Measurements from ENCODE around the gene RXRA. TPM values are rescaled to one million over a fixed set of nuclear protein-coding genes. Genes with fewer than 3 reads are reported as not detected.
A peak's percentile ranks its signal among the peaks of the same experiment; 100 is the strongest.

The RXRA gene
- total and polyA plus RNA-seq, 4 donors, result 41.5 to 116 (median 74.1) TPM

GRCh38 chr9:134420974-134421432 is 94.7 kb downstream of the RXRA start:
- Histone ChIP-seq H3K4me1 (ENCODE audit: control insufficient read depth in 4 of 4, insufficient read depth in 4 of 4, low read length in 3 of 4) (peaks cover 5 to 88% (median 53%) of the 10 kb centered on the region in 4 donors), H3K4me3 (ENCODE audit: low read depth in 1 of 3, low read length in 3 of 3) (no peak overlapping the region), H3K9ac (ENCODE audit: low read depth in 1 of 2, low read length in 2 of 2) (no peak overlapping the region), H3K36me3 (ENCODE audit: control insufficient read depth in 4 of 4, insufficient read depth in 3 of 4, low read depth in 1 of 4, low read length in 3 of 4) (peaks cover 26 to 55% (median 41%) of the 10 kb centered on the region in 4 donors), H3K27me3 (ENCODE audit: control insufficient read depth in 4 of 4, insufficient read depth in 4 of 4, low read length in 3 of 4) (no peaks in the 10 kb centered on the region), H3K27ac (ENCODE audit: low read depth in 1 of 2, low read length in 2 of 2) (peak overlapping the region in 1 of 2 donors; percentile 19), H3K9me3 (ENCODE audit: control insufficient read depth in 4 of 4, low read length in 3 of 4) (no peaks in the 10 kb centered on the region)
- 88% methylated on average over 10 of the region's 10 CpGs for WGBS
- DNase-seq (ENCODE audit: low spot score), result no peak
- no peak for TF ChIP-seq HNF4G (IDR thresholded peaks at IDR 0.05)
- TF ChIP-seq, protein P1, sequence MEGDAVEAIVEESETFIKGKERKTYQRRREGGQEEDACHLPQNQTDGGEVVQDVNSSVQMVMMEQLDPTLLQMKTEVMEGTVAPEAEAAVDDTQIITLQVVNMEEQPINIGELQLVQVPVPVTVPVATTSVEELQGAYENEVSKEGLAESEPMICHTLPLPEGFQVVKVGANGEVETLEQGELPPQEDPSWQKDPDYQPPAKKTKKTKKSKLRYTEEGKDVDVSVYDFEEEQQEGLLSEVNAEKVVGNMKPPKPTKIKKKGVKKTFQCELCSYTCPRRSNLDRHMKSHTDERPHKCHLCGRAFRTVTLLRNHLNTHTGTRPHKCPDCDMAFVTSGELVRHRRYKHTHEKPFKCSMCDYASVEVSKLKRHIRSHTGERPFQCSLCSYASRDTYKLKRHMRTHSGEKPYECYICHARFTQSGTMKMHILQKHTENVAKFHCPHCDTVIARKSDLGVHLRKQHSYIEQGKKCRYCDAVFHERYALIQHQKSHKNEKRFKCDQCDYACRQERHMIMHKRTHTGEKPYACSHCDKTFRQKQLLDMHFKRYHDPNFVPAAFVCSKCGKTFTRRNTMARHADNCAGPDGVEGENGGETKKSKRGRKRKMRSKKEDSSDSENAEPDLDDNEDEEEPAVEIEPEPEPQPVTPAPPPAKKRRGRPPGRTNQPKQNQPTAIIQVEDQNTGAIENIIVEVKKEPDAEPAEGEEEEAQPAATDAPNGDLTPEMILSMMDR (IDR thresholded peaks at IDR 0.05; ENCODE audit: low read depth, low read length, missing input control), result no peak
- TF ChIP-seq FOXA1 (IDR thresholded peaks at IDR 0.05), result no peak
- no peak for TF ChIP-seq REST (IDR thresholded peaks at IDR 0.05)
- no peak for TF ChIP-seq MAX (IDR thresholded peaks at IDR 0.05)
- no peak for TF ChIP-seq TAF1 (conservative IDR thresholded peaks at IDR 0.05)
- no peak for TF ChIP-seq HNF4A (conservative IDR thresholded peaks at IDR 0.05)
- TF ChIP-seq RXRA (IDR thresholded peaks at IDR 0.05), result no peak
- TF ChIP-seq FOXA2 (IDR thresholded peaks at IDR 0.05), result no peak
- no peak for TF ChIP-seq SP1 (IDR thresholded peaks at IDR 0.05)

GRCh38 chr9:134421888-134422287 is 95.6 kb downstream of the RXRA start:
- Histone ChIP-seq H3K27me3 (ENCODE audit: control insufficient read depth in 4 of 4, insufficient read depth in 4 of 4, low read length in 3 of 4) (no peaks in the 10 kb centered on the region), H3K9me3 (ENCODE audit: control insufficient read depth in 4 of 4, low read length in 3 of 4) (no peaks in the 10 kb centered on the region), H3K9ac (ENCODE audit: low read depth in 1 of 2, low read length in 2 of 2) (no peak overlapping the region), H3K27ac (ENCODE audit: low read depth in 1 of 2, low read length in 2 of 2) (peak overlapping the region in 1 of 2 donors; percentile 19), H3K4me3 (ENCODE audit: low read depth in 1 of 3, low read length in 3 of 3) (no peak overlapping the region), H3K36me3 (ENCODE audit: control insufficient read depth in 4 of 4, insufficient read depth in 3 of 4, low read depth in 1 of 4, low read length in 3 of 4) (peaks cover 30 to 57% (median 41%) of the 10 kb centered on the region in 4 donors), H3K4me1 (ENCODE audit: control insufficient read depth in 4 of 4, insufficient read depth in 4 of 4, low read length in 3 of 4) (peaks cover 5 to 80% (median 46%) of the 10 kb centered on the region in 4 donors)
- TF ChIP-seq NR2F2 (IDR thresholded peaks at IDR 0.05) (no peak), ZBTB33 (IDR thresholded peaks at IDR 0.05) (no peak), FOXA2 (IDR thresholded peaks at IDR 0.05) (no peak), MAX (IDR thresholded peaks at IDR 0.05) (no peak), REST (IDR thresholded peaks at IDR 0.05) (no peak), RXRA (IDR thresholded peaks at IDR 0.05) (no peak), FOXA1 (IDR thresholded peaks at IDR 0.05) (no peak), HNF4A (conservative IDR thresholded peaks at IDR 0.05) (no peak), SP1 (IDR thresholded peaks at IDR 0.05) (no peak), GABPA (IDR thresholded peaks at IDR 0.05 in 1 of 2, conservative IDR thresholded peaks at IDR 0.05 in 1 of 2) (no peak), HNF4G (IDR thresholded peaks at IDR 0.05) (no peak), TAF1 (conservative IDR thresholded peaks at IDR 0.05) (no peak), JUND (IDR thresholded peaks at IDR 0.05) (no peak), RAD21 (IDR thresholded peaks at IDR 0.05) (no peak), EGR1 (IDR thresholded peaks at IDR 0.05; ENCODE audit: low read depth in 2 of 2) (no peak)
- TF ChIP-seq, protein P1 (IDR thresholded peaks at IDR 0.05; ENCODE audit: low read depth, low read length, missing input control), result no peak
- no peak for DNase-seq (ENCODE audit: low spot score)
- 61% methylated on average over 11 of the region's 11 CpGs for WGBS
